Ishikawa (cell line): Measurements from ENCODE around the gene IGFALS.

Experiments
- CEBPB ChIP-seq: IDR thresholded peaks from 2 replicates; pipeline ENCODE4 v1.6.1; 2012
- CREB1 ChIP-seq: IDR thresholded peaks from 2 replicates; pipeline ENCODE4 v1.6.1; 2012; ENCODE audit warnings: low read depth
- EGR1 ChIP-seq: IDR thresholded peaks from 2 replicates; pipeline ENCODE4 v1.6.1; 2012
- EP300 ChIP-seq: IDR thresholded peaks from 2 replicates; pipeline ENCODE4 v1.6.1; 2012; ENCODE audit warnings: borderline replicate concordance
- FOXM1 ChIP-seq: IDR thresholded peaks from 2 replicates; pipeline ENCODE4 v1.6.1; 2012; ENCODE audit warnings: low read depth, borderline replicate concordance
- NFIC ChIP-seq: IDR thresholded peaks from 2 replicates; pipeline ENCODE4 v1.6.1; 2012
- RAD21 ChIP-seq: IDR thresholded peaks from 2 replicates; pipeline ENCODE4 v1.6.1; 2012; ENCODE audit warnings: low read depth
- TAF1 ChIP-seq: IDR thresholded peaks from 2 replicates; pipeline ENCODE4 v1.6.1; 2012; ENCODE audit warnings: low read depth, mild to moderate bottlenecking
- TCF12 ChIP-seq: IDR thresholded peaks from 2 replicates; pipeline ENCODE4 v1.6.1; 2012; ENCODE audit warnings: low read depth
- TEAD4 ChIP-seq: IDR thresholded peaks from 2 replicates; pipeline ENCODE4 v1.6.1; 2012
- YY1 ChIP-seq: IDR thresholded peaks from 2 replicates; pipeline ENCODE4 v1.6.1; 2012; ENCODE audit warnings: low read depth
- ZBTB7A ChIP-seq: IDR thresholded peaks from 2 replicates; pipeline ENCODE4 v1.6.1; 2012; ENCODE audit warnings: low read depth
- TF ChIP-seq, protein P1 (sequence below): IDR thresholded peaks from 2 replicates; pipeline ENCODE4 v1.6.1; 2012
- TF ChIP-seq, protein P2 (sequence below): IDR thresholded peaks from 2 replicates; pipeline ENCODE4 v1.6.1; 2012; ENCODE audit warnings: low read depth, mild to moderate bottlenecking
- TF ChIP-seq, protein P3 (sequence below): IDR thresholded peaks from 2 replicates; pipeline ENCODE4 v1.6.1; 2012

Gene IGFALS

DNA sequence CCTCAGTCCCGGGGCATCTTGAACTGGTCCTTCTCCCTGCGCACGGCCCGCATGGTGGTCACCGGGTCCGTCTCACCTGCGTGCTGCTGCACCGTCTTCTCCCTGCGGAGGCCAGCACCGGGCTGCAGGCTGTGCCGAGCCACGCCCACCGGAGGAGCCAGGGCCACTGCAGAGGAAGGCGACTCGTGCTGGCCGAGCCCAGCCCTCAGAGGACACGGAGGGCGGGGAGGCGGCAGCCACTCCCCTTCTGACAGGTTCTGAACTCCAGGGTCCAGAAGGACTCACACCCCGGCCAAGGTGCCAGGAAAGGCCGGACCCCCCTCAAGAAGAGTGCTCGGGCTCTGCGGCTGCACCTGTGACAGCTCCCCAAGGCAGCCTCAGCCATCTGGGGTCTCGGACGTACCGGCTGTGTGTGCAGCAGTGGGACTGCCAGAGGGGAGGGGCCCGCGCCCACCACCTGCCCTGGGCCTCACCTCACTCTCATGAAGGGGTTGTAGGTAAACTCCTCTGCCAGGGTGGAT, 15.8 kb upstream of the IGFALS start:
- no peak for TF ChIP-seq FOXM1
- no peak for TF ChIP-seq CEBPB
- TF ChIP-seq, protein P1, sequence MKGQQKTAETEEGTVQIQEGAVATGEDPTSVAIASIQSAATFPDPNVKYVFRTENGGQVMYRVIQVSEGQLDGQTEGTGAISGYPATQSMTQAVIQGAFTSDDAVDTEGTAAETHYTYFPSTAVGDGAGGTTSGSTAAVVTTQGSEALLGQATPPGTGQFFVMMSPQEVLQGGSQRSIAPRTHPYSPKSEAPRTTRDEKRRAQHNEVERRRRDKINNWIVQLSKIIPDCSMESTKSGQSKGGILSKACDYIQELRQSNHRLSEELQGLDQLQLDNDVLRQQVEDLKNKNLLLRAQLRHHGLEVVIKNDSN, result no peak
- TF ChIP-seq TAF1, result no peak
- TF ChIP-seq, protein P2, sequence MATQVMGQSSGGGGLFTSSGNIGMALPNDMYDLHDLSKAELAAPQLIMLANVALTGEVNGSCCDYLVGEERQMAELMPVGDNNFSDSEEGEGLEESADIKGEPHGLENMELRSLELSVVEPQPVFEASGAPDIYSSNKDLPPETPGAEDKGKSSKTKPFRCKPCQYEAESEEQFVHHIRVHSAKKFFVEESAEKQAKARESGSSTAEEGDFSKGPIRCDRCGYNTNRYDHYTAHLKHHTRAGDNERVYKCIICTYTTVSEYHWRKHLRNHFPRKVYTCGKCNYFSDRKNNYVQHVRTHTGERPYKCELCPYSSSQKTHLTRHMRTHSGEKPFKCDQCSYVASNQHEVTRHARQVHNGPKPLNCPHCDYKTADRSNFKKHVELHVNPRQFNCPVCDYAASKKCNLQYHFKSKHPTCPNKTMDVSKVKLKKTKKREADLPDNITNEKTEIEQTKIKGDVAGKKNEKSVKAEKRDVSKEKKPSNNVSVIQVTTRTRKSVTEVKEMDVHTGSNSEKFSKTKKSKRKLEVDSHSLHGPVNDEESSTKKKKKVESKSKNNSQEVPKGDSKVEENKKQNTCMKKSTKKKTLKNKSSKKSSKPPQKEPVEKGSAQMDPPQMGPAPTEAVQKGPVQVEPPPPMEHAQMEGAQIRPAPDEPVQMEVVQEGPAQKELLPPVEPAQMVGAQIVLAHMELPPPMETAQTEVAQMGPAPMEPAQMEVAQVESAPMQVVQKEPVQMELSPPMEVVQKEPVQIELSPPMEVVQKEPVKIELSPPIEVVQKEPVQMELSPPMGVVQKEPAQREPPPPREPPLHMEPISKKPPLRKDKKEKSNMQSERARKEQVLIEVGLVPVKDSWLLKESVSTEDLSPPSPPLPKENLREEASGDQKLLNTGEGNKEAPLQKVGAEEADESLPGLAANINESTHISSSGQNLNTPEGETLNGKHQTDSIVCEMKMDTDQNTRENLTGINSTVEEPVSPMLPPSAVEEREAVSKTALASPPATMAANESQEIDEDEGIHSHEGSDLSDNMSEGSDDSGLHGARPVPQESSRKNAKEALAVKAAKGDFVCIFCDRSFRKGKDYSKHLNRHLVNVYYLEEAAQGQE, result no peak
- TF ChIP-seq TCF12, result no peak
- TF ChIP-seq RAD21, result no peak
- no peak for TF ChIP-seq CREB1
- no peak for TF ChIP-seq NFIC
- TF ChIP-seq, protein P3, sequence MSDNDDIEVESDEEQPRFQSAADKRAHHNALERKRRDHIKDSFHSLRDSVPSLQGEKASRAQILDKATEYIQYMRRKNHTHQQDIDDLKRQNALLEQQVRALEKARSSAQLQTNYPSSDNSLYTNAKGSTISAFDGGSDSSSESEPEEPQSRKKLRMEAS, result no peak
- no peak for TF ChIP-seq ZBTB7A
- no peak for TF ChIP-seq EP300
- no peak for TF ChIP-seq YY1
- no peak for TF ChIP-seq EGR1
- no peak for TF ChIP-seq TEAD4

DNA sequence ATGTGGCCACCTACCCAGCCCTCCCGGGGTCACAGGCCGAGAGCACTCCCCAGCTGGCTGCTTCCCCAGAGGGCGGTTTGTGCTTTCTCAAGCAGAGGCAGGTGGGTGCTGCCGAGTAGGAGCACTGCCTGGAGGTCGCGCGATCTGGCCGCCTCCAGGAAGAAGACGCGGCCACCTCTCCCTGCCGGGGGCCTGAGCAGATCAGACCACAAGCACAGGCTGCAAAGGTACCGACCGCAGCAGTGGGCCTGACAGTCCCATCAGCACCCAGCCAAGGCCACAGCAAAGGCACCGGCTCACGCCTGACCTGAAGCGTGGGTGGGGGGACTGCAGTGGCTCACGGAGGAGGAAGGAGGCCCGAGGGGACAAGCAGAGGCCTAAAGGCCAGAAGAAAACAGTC, 15.2 kb upstream of the IGFALS start:
- TF ChIP-seq TAF1 (no peak), CEBPB (no peak), CREB1 (no peak), ZBTB7A (no peak), RAD21 (no peak), YY1 (no peak), TEAD4 (no peak), NFIC (no peak), FOXM1 (no peak), TCF12 (no peak), EGR1 (no peak), EP300 (no peak)
- TF ChIP-seq, protein P2, result no peak
- TF ChIP-seq, protein P3, result no peak
- TF ChIP-seq, protein P1, result no peak

DNA sequence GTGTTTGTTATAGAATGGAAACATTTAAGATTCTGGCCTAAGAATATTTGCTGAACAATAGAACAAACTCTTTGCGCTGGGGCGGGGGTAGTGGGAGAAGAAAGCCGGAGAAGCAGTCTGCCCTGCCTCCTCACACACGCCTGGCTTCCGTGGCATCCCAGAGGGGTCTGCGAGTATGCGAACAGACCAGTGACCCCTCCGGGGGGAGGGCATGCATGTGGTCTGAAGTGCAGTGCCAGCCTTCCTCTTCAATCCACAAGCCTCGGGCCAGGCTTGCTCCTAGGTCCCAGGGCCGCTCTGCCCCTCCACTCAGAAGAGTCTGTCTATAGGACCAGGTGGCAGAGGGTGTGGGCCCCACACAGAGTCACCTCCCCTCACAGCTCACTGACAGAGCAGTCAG, 14.1 kb upstream of the IGFALS start:
- TF ChIP-seq CREB1, result no peak

DNA sequence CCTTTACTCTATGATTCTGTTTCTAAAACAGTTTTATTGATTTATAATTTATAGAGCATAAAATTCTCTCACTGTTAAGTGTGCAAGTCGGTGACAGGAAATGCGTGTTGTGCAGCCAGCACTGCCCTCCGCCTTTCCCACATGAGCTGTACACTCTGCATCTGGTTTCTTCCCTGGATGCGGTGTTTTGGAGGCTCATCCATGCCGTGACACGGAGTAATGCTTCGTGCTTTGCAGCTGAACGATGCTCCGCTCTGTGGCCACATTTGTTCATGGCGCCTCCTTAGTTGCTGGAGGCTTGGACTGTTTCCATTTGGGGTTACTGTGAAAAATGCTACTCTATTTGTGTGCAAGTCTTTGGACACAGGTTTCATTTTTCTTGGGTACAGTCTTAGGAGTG, 7.2 kb upstream of the IGFALS start:
- TF ChIP-seq TEAD4 (no peak), FOXM1 (no peak), CEBPB (no peak), CREB1 (no peak), ZBTB7A (no peak), NFIC (no peak), EGR1 (no peak), RAD21 (no peak), TCF12 (no peak), EP300 (no peak), YY1 (no peak), TAF1 (no peak)
- TF ChIP-seq, protein P2, result no peak
- TF ChIP-seq, protein P3, result no peak
- TF ChIP-seq, protein P1, result no peak
